Stimulated activated CD8-positive, alpha-beta memory T cell treated with anti-CD3 and anti-CD28 coated beads, Interleukin-7, amount 100 ng/mL, for 1 hour (primary cell): ENCODE measurements around the gene CENPM.

ENCODE experiments used
- DNase-seq, 2 donors: peaks; one replicate each; pipeline ENCODE4 v3.0.0-alpha.2; 2020; ENCODE audit warnings: low read depth in 2 of 2

Gene CENPM

DNA sequence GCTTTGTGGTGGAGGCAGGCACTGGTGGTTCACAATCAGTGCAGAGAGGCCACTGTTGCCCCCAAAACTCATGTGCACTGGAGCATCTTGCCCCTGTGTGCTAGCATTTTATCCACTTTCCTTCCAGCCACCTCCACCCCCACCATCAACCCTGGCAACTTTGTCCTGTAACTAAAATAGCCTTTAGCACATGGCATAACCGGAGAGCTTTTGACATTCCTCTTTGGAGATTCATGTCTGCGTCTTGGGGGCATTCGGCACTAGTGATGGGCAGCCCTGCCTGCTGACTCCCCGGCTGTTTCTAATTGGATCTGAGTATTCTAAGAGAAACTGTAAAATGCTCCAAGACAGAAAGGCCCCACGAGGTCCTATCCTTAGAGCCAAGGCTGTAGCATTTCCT, 47.8 kb downstream of the CENPM start:
- DNase-seq: no peak

DNA sequence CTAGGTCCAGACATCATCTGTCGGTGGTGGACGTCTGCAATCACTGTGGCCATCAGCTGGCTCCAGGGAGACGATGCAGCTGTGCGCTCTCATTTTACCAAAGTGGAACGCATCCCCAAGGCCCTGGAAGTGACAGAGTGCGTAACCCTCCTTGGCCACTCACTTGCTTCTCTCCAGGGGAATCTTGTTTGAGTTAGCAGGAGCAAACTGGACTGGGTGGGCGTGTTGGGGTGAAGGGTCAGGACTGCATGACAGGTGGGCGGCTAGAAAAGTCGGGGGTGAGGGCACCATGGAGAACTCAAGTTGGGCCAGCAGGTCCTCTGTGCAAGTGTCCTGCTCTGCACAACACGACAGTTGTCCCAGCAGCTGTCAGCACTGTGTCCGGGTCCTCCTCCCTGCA, 48.3 kb downstream of the CENPM start:
- DNase-seq: no peak

DNA sequence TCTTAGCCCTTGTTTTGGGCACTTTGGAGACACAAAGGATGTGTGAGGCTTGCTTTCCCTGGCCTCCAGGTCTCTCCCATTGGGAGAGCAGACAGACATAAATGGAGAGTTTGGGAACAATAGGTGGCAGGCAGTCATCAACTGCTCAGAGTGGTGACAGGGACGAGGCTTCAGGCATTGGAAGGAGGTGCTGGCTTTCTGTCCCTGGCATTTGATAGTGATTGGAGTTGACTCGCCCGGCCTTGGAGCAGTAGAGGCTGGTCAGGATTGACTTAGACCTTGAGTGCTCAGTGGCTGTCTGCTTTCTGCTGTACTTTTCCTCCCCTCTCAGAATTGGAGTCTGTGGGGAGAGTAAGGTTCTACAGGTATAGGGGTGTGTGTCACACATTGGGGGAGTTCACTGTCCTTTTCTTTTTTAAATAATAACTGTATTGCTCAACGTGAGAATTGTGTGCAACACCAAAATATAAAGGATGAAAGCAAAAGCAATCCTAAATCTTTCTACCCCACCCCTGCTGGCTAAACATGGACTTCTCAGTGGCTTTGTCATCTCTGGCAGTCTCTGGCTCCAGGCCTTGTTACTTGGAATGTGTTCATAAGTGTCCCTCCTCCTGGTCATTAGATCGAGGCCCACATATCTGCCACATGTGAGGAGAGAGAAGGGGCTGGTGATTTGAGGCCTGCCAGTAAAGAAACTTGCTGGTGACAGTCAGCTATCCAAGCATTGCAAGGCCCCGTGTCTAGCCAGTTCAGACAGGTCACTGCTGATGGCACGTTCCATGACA, 53.2 kb downstream of the CENPM start:
- no peak for DNase-seq

DNA sequence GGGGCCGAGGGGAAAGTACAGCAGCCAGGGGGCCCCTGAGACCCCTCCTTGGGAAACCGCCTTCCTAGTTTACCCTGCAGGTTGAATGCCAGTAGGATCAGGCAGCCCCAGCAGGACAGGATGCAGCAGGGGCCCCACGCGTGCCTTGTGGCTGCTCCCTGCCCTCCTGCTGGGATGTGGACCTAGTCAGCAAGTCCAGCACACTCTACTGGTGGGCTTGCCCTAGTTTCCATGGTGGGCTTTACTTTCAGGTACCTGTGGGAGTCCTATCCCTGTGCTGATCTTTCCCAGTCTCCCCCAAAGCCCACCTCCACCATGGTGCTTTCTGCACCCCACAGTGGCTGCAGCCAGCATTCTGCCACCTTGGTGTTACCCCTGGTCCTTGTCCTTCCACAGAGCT, 54.2 kb downstream of the CENPM start:
- DNase-seq: no peak

DNA sequence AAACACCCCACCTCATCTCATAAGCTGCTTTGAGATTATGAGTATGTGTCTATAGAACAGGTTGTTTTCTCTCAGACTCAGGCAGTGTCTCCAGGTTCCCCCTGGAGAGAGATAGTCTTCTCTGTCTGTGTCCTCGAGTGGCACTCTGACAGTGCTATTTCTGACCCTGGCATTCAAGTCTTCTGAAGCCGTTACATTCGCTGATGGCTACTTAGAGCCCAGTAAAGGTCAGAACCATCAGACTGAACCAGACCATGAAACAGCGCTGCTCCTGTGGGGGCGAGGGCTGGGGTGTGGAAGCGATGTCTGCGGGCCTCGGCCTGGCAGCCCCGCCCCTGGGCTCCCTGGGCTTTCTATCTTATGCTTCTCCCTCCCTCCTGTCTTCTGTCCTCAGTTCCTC, 55.5 kb downstream of the CENPM start:
- DNase-seq: no peak
